Lung (tissue), 12 donors: ENCODE results near the gene DCDC2C. TPM values are rescaled to one million over a fixed set of nuclear protein-coding genes. Genes with fewer than 3 reads are reported as not detected.

Source experiments
- ATAC-seq: fragments of 200-7000 bp; cut with Tn5 transposase; one replicate; pipeline ENCODE4 v1.9.1; 2020; ENCODE audit warnings: moderate number of reproducible peaks; ENCODE audit not compliant: insufficient read depth, low FRiP score
- DNase-seq, 3 donors: peaks; one replicate each; pipeline ENCODE4 v3.0.0-alpha.2; 2013 to 2017
- H3K27ac ChIP-seq, 2 donors: one replicate each; pipeline ENCODE4 v1.5.1; 2013; ENCODE audit warnings: mild to moderate bottlenecking in 2 of 2, moderate library complexity in 2 of 2, control low read depth in 1 of 2, inconsistent platforms in 1 of 2, low read depth in 1 of 2, low read length in 1 of 2
- H3K27me3 ChIP-seq, 3 donors: one replicate each; pipeline ENCODE4 v1.5.1; 2013; ENCODE audit warnings: low read length in 2 of 3; ENCODE audit not compliant: control insufficient read depth in 3 of 3, insufficient read depth in 3 of 3
- H3K36me3 ChIP-seq, 4 donors: one replicate each; pipeline ENCODE4 v1.5.1; 2013; ENCODE audit warnings: low read length in 4 of 4, mild to moderate bottlenecking in 1 of 4, moderate library complexity in 1 of 4; ENCODE audit not compliant: control insufficient read depth in 4 of 4, insufficient read depth in 4 of 4
- H3K4me1 ChIP-seq, 5 donors: one replicate each; pipeline ENCODE4 v1.5.1; 2013; ENCODE audit warnings: low read length in 5 of 5, mild to moderate bottlenecking in 2 of 5, moderate library complexity in 1 of 5; ENCODE audit not compliant: control insufficient read depth in 5 of 5, insufficient read depth in 5 of 5
- H3K4me3 ChIP-seq: one replicate; pipeline ENCODE4 v1.5.1; 2013; ENCODE audit warnings: mild to moderate bottlenecking, control low read depth, moderate library complexity
- H3K9ac ChIP-seq, 2 donors: one replicate each; pipeline ENCODE4 v1.5.1; 2013; ENCODE audit warnings: low read length in 2 of 2, control low read depth in 1 of 2; ENCODE audit not compliant: insufficient read depth in 1 of 2
- H3K9me3 ChIP-seq, 4 donors: one replicate each; pipeline ENCODE4 v1.5.1; 2013; ENCODE audit warnings: low read length in 3 of 4, mild to moderate bottlenecking in 1 of 4, moderate library complexity in 1 of 4; ENCODE audit not compliant: control insufficient read depth in 4 of 4, insufficient read depth in 3 of 4
- WGBS, 2 donors: extraction: QIAGEN DNeasy Blood & Tissue Kit; methylation state at CpG; one replicate each; pipeline ENCODE4 v1.1.7; 2013; 5-methylcytosine and 5-hydroxymethylcytosine counted together
- polyA plus RNA-seq, 2 donors: library from polyadenylated mRNA; stranded (reverse); fragments of 200-250 nt; gene quantifications; one replicate each; pipeline ENCODE4 v1.2.1, GENCODE V29; 2013
- total RNA-seq, 2 donors: library from RNA; depleted of rRNA in 1 of 2; stranded (reverse); fragments of >200 nt in 1 of 2; gene quantifications; one replicate each; pipeline ENCODE4 v1.2.1, GENCODE V29; 2014 to 2021
- TF ChIP-seq, protein P1 (sequence below): IDR thresholded peaks from 2 replicates; pipeline ENCODE4 v1.5.1; 2012; ENCODE audit warnings: mild to moderate bottlenecking; ENCODE audit errors: control extremely low read depth, extremely low read depth
- donor health status: control.
- donor health status: control.
- donor health status: Bipolar disorder and iron deficiency.
- donor health status: healthy.
- donor health status: DM: yes; HTN: yes; CAD: no.

The DCDC2C gene
- total and polyA plus RNA-seq, 4 donors = 0.37 TPM; not detected in 3

DNA sequence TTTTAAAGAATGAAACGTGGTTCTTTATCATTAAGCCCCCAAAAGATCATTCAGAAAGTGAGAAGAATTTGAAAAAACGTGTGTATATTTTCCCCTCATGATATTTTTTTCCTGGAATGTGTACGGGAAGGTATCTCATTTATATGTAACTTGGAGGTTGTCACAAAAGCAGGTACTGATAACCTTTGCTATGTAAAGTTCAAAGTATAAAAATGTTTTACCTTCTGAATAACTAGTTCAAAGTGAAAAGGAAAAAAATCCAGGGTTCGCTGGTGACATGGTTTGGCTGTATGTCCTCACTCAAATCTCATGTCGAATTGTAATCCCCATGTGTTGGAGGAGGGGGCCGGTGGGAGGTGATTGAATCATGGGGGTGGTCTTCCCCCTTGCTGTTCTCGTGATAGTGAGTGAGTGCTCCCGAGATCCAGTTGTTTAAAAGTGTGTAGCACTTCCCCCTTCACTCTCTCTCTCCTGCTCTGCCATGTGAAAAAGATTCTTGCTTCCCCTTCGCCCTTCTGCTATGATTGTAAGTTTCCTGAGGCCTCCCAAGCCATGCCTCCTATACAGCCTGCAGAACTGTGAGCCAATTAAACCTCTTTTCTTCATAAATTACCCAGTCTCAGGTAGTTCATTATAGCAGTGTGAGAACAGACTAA, 144.2 kb downstream of the DCDC2C start:
- Histone ChIP-seq H3K9ac (no peak overlapping the region), H3K4me3 (no peak overlapping the region), H3K4me1 (peaks cover 0 to 2% (median 0%) of the 10 kb centered on the region in 5 donors), H3K27me3 (no peaks in the 10 kb centered on the region), H3K36me3 (no peaks in the 10 kb centered on the region), H3K9me3 (peaks cover 0 to 9% (median 1%) of the 10 kb centered on the region in 4 donors), H3K27ac (no peak overlapping the region)
- no peak for ATAC-seq
- no peak for DNase-seq
- 48 to 66% methylated on average over 9 of the region's 9 CpGs for WGBS, 2 donors
- TF ChIP-seq, protein P1, sequence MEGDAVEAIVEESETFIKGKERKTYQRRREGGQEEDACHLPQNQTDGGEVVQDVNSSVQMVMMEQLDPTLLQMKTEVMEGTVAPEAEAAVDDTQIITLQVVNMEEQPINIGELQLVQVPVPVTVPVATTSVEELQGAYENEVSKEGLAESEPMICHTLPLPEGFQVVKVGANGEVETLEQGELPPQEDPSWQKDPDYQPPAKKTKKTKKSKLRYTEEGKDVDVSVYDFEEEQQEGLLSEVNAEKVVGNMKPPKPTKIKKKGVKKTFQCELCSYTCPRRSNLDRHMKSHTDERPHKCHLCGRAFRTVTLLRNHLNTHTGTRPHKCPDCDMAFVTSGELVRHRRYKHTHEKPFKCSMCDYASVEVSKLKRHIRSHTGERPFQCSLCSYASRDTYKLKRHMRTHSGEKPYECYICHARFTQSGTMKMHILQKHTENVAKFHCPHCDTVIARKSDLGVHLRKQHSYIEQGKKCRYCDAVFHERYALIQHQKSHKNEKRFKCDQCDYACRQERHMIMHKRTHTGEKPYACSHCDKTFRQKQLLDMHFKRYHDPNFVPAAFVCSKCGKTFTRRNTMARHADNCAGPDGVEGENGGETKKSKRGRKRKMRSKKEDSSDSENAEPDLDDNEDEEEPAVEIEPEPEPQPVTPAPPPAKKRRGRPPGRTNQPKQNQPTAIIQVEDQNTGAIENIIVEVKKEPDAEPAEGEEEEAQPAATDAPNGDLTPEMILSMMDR = no peak

DNA sequence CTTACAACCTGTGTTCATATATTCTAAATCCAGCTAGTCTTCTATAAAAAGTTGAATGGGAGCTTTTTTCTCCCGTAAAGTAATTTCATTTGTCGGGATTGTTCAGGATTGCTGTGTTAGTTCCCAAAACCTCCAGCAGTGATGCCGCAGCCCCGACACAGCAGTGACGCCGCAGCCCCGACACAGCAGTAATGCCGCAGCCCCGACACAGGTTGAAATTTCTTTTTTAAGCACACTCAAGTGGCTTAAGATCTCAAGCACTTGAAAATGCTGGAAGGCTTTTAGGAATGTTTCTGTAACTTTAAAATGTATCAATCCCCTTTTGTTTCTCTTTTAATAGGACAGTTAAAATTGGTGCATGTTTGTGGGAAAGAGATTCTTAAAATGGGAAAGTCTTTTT, 145.4 kb downstream of the DCDC2C start:
- Histone ChIP-seq H3K27me3 (no peaks in the 10 kb centered on the region), H3K9me3 (peaks cover 0 to 5% (median 2%) of the 10 kb centered on the region in 4 donors), H3K36me3 (no peaks in the 10 kb centered on the region), H3K4me1 (peaks cover 0 to 2% (median 0%) of the 10 kb centered on the region in 5 donors), H3K27ac (no peak overlapping the region), H3K9ac (no peak overlapping the region), H3K4me3 (no peak overlapping the region)
- TF ChIP-seq, protein P1 = no peak
- DNase-seq = peak in 1 of 3 donors; percentile 22
- WGBS, 2 donors = 72 to 73% methylated on average over 9 of the region's 9 CpGs
- ATAC-seq = no peak

DNA sequence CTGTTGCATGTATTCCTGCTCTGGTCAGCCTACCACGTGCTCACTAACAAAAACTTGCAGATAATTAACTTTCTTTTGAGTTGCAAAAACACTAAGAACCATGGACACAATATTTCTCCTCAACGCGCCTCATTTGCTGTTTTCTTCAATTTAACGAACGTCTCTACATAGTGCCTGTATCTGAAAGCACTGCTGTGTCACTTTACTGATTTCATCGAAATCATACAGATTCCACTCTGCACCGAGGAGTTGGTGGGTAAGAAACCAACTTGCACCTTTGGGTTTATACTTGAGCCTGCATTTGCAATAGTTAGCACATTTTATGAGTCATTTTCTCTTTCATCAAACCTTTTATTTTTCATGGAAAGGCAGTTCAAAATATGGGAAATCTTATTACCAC, 145.8 kb downstream of the DCDC2C start:
- Histone ChIP-seq H3K4me3 (no peak overlapping the region), H3K27me3 (no peaks in the 10 kb centered on the region), H3K9me3 (peaks cover 0 to 7% (median 2%) of the 10 kb centered on the region in 4 donors), H3K36me3 (no peaks in the 10 kb centered on the region), H3K4me1 (peaks cover 0 to 2% (median 0%) of the 10 kb centered on the region in 5 donors), H3K9ac (no peak overlapping the region), H3K27ac (no peak overlapping the region)
- DNase-seq (no peak), ATAC-seq (no peak)
- 67 to 76% methylated on average over 7 of the region's 7 CpGs for WGBS, 2 donors
- TF ChIP-seq, protein P1 = no peak
